GM19372 (cell line): ENCODE data around the gene RNU2-63P.
A peak's percentile ranks its signal among the peaks of the same experiment; 100 is the strongest.
"Not testable (repeated sequence)": the region's sequence is repeated elsewhere in the genome, so short reads cannot be mapped to it uniquely, and the experiment has no call there.

Source experiments
- ATAC-seq: cut with Tn5 transposase; IDR thresholded peaks from one replicate; pipeline ENCODE4 v1.9.1; 2021; ENCODE audit warnings: mild to moderate bottlenecking, low read depth, moderate library complexity; ENCODE audit not compliant: unreplicated experiment

Gene RNU2-63P

DNA sequence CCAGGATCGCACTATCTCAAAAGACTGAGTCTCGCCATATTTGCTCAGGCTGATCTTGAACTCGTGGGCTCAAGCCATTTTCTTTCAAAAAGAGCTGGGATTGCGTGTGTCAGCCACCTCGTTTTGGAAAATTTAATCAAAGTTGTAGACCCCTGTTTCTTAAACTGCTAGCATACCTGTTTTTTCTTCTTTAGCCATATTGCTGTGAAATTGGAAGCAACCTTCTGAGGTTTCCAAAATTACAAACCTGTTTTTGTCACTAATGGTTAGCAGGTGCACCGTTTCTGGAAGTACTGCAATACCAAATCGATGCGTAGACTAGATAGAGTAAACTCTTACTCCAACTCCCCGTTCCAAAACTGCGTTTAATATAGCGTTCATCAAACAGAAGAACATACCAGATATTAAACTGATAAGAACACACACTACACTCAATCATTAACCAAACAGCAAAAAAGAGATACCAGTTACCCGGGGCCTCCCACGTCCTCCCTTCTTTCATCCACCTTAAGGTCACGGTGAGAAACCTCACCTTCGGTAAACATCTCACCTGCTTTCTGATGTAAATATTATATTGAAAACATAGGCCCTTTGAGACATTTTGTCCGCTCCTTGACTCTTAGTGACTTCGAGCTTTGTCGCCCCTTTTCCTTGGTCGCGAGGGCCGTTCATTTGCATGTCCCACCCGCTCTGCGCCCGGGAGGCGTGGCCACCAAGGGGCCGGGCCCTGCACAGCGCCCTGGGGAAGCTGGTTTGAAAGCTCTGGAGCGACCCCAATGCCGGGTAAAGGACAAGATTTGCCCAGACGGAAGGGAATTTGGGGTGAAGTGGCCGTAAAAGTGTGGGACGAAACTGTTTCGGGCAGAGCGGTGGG lies at the start of gene RNU2-63P:
Gene RNU2-63P, minus strand, starts transcription at position 462 of the 874 bp plus-strand sequence.
- ATAC-seq = peak; percentile 78

DNA sequence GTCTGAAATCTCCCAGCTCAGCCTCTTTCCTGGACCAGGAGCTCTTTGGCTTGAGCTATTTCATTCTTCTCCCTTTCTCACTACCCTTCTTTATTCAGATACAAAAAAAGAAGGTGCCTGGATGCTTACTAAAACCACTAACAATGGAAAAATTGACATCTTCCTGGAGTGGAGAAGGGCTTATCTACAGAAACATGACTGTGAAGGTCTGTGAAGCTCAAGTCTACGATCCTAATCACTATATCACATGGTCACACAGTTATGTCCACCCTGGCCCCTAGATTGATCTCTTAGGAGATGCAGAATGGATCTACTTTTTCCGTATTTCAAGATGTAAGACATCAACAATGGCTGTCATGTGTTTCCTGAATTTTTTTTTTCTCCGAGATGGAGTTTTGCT lies 44.9 kb upstream of the RNU2-63P start:
- ATAC-seq = no peak

DNA sequence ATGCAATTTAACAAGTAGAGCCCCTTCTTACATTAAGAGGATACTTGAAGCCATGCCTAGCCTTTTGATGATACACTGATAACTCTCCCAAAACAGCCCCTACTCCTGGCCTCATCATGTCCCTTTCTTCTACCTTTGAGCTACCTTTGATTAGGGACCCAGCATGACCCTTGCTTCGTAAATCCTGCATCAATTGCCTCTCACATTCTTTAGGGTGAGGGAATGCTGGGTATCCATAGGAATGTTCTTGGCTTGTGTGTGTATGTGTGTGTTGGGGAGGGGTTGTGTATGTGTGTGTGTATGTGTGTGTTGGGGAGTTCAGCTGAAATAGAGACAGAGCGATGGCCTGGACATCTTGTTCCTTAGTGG lies 44.5 kb upstream of the RNU2-63P start:
- ATAC-seq = no peak

DNA sequence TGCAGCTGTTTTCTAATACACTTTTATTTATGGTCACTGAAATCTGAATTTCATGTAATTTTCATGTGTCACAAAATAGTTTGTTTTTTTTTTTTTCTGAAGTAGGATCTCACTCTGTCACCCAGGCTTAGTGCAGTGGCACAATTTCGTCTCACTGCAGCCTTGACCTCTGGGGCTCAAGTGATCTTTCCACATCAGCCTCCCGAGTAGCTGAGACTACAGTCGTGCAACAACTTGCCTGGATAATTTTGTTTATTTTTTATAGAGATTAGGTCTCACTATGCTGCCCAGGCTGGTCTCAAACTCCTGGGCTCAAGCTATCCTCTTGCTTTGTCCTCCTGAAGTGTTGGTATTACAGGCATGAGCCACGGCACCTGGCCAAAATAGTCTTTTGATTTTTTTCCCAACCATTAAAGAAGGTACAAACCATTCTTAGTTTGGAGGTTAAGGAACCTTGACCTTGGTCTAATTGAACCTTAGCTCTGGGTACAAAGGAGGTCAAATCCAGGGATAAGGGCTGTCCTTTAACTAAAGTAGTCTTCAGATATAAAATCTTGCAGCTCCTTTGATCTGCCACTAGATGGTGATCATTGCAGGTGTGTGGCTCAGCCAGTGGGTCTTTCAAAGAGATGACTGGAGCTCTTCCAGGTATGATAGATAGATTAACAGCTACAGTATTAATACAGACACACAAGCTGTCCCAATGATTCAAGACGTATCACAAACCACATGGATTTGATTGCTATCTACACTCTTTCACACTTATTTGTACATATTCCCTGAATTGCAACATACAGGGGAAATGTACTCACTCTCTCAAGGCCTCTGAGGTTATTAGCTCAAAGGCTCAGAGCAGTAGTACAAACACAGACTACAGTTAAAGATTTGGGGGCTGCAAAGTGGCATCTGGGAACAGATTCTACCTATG lies 43.9 kb upstream of the RNU2-63P start:
- ATAC-seq = peak; percentile 32

DNA sequence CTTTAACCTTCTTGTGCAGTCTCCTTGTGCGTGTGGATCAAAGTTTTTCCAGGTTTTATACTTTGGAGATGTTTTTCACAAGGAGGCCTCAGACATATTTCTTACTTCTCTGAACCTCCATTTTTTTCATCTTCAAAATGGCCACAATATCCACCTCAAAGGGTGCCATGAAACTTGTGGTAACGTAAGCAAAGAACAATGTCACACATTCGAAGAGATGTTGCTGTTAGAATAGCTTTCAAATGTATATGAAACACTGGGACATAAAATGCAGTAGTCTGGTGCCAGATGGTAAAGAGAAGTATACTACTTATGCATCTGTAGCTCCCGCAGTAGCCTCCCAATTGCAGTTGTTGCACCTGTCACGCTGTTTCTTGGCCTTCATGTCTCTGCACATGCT lies 41.8 kb upstream of the RNU2-63P start:
- no peak for ATAC-seq

DNA sequence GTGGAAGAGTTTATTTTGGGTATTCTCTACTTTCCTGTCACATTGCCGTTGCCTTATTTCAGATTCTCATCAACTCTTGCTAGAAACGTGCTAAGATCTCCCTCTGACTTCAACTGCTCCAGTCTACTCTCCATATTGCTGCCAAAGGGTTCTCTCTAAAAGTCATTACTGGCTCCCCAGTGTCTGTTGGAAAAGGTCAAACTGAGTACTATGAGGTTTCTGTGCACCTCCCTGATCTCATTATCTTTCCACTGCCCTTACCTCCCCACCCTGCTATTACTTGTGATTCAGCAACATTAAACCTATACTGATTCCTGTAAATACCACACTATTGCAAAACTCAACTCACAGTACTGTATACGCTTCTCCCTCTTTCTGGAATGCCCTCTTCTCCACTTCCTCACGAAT lies 41.1 kb upstream of the RNU2-63P start:
- ATAC-seq = no peak

DNA sequence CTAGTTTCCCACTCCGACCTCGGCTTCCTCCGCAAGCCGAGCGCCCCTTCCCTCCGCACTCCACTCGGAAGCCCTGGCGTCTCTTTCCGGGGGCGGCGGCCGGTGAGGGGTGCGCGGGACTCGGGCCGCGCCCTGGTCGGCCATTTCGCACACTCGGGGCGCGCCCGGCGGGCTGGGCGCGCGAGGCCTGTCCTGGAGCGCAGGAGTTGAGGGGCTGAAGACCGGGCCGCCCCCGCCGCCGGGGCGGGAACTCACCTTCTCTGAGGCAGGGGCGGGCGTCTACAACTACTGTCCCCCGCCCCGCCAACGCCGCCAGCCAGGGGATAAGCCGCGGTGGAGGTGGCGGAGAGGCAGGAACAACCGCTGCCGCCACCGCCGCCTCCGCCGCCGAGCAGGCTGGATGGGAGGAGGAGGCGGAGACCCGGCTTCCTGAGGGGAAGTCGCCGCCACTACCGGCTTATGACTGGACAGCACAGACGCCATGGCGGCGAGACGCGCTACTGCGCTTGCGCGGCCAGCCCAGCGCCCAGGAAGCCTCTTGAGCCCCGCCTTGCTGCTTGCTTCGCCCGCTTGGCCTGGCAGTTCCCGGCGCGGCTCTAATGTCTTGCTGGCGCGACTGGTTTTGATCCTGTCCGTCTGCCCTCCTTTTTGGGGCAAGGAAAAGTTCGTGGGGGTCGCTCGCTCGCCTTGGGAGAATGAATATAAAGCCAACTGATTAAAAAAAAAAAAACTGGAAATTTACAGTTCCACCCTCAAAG lies 39.2 kb upstream of the RNU2-63P start, which contains the start of gene KRCC1:
Gene KRCC1, minus strand, starts transcription at position 413 of the 758 bp plus-strand sequence. CDS start 27,220 bp downstream, outside the sequence.
- peak; percentile 94 for ATAC-seq

DNA sequence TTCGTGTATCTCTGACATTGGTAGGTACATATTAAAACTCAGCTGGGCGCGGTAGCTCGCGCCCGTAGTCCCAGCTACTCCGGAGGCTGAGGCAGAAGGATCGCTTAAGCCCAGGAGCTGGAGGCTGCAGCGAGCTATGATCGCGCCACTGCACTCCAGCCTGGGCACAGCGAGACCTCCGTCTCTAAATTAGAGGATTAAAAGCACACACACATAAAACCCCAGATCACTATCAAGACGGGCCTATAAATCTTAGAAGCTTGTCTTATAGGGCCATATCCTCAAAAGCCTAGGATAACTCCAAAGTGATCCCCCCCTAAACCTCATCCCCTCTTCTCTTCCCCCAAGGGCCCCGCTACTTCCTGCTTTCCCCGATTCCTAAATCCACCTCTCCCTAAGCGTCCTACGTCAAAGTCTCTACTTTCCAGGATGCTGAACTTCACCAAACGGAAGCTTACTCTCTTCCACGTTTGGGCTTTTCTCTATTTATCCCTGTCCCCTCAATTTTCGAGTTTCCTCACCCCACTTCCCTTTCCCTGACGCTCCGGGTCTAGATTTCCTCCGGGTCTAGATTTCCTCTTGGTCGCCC lies 38.5 kb upstream of the RNU2-63P start:
- no peak for ATAC-seq

DNA sequence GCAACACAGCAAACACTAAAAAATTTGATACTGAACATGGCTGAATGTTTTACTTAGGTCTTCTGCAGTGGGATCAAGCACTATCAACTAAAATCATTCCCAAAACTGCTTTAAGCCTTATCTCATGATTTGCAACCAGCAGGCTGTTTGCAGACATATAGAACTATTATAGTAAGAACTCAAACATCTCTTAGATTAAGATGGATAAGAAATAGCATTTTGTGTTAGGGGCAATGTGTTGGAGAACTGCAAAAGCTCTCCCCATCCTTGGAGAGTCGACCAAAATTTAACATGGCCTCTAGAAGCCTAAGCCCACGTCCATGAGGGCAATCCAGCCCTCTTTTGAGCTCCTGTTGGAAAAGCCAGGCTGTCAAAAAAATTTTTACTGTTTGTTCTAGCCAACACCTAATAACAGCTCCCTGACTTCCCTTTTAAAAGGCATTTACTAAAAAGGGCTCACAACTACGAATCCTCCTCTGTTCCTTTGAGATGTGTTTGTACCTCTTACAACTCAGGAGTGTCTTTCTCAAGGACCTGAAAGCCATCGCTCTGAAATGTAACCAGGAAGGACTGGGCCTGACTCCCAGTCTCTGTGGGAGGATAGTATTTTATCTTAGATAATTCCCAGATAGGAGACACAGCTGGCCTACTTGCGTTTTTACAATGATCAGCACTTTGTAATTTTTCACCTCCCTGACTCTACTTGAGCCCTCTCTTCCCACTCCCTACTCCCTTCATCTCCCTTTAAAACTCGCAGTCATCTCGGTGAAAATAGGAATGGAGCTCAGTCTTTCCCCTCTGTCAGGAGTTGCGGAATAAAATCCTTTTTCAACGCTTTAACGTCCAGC lies 37.8 kb upstream of the RNU2-63P start:
- no peak for ATAC-seq

DNA sequence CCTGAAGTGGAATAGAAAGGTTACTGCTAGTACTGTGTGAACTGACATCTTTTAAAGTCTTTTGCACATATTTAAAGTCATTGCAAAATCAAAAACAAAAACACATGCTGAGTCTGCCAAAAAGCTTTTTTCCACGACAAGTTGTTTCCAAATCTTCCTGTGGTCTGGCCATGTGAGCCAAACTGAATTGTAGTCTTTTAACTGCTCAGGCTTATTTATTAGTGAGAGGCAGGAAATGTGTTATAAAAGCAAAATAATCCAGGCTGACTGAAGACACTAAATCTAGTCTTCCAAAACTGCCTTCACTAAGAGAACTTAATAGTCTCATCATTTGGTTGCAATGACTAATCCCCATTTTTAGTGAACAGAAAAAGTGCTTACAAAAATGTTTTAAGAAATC lies 36.9 kb upstream of the RNU2-63P start:
- ATAC-seq = no peak

DNA sequence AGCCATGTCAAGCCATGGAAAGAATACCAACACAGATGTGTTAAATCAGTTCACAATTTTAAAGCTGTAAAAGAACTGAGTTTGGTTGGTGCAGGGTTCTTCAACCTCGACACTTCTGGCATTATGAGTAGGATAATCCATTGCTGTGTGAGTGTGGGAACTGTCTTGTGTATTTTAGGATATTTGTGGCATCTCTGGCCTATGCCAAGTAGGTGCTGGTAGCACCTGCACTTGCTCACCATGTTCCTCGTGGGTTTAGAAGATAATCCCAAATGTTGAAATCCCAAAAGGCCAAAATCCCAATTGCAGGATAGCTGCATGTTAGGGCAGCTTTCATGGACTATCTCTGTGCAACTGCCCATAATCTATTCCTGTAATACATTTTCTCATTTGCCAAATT lies 35.4 kb upstream of the RNU2-63P start:
- ATAC-seq = no peak

DNA sequence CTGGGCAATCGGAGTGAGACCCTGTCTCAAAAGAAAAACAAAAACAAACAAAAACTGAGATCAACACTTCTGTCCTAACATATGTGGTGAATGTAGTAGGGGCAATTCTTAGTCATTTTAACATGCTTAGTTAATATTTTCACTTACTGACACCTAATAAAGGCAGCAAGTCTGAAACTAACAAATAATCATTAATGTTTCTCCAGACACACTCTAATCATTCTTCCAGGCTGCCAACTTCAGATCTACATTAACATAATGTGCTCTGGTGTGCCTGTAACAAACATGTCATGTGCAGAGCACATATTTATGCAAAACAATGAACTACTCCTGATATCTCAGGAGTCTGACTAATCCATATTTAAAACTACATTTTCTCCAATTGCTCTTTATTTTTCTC lies 33.3 kb upstream of the RNU2-63P start:
- no peak for ATAC-seq

DNA sequence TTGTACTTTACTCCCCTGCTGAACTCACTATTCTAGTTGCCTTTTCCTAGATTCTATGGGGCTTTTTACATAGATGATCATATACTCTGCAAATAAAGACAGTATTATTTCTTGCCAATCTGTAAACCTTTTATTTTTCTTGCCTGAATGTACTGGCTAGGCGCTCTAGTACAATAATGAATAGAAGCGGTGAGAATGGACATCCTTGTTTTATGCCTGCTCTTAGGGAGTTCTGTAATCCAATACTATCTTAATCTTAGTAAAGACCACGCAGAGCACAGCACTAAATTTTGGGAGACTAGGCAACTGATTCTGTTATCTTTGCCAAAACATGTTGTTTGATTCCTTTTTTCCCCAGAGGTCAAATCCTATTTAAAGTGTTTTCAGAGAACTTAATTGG lies 32.2 kb upstream of the RNU2-63P start:
- ATAC-seq = no peak

DNA sequence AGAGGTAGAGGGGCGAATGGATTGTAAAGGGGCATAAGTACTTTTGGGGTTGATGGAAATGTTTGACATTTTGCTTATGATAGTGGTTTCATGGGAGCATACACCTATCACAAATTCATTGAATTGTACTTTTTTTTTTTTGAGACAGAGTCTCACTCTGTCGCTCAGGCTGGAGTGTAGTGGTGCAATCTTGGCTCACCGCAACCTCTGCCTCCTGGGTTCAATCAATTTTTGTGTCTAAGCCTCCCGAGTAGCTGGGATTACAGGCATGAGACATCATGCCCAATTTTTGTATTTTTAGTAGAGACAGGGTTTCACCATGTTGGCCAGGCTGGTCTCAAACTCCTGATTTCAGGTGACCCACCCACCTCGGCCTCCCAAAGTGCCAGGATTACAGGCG lies 29.2 kb upstream of the RNU2-63P start:
- ATAC-seq = not testable (repeated sequence)

DNA sequence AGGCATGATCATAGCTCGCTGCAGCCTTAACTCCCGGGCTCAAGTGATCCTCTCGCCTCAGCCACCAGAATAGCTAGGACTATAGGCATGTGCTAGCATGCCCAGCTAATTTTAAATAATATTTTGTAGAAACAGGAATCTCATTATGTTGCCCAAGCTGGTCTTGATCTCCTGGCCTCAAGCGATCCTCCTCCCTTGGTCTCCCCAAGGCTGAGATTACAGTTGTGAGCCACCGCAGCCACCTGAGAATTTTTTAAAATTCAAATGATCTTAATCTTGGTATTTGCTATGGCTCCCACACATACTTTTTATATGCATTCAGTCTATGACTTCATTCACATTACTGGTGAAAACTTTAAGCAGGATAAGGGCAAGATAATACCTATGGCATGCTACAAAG lies 26.1 kb upstream of the RNU2-63P start:
- no peak for ATAC-seq

DNA sequence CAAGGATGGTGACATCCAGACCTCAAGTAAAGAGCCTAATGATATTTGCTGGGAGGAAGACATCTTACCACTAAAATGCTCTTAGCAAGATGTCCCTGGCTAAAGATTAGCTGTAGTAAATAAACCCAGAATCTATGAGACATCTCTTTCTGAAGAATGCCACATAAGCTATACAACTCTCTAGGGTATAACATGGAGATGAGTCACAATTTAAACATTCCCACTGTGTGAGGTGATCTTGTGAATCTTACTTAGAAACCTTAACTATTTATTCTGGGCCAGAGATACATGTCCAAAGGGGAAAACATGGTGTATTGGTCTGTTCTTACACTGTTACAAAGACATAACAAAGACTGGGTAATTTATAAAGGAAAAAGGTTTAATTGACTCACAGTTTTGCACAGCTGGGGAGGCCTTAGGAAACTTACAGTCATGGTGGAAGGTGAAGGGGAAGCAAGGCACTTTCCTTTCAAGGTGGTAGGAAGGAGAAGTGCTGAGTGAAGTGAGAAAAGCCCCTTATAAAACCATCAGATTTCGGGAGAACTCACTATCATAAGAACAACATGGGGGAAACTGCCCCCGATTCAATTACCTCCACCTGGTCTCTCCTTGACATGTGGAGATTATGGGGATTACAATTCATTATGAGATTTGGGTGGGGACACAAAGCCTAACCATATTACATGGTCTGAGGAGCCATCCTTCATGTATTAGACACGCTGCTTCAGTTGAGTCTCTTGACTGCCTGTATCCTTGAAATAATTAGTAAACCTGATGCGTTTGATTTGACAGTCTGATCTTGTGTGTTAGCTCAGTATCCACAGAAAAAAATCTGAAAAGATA lies 22.1 kb upstream of the RNU2-63P start:
- no peak for ATAC-seq

DNA sequence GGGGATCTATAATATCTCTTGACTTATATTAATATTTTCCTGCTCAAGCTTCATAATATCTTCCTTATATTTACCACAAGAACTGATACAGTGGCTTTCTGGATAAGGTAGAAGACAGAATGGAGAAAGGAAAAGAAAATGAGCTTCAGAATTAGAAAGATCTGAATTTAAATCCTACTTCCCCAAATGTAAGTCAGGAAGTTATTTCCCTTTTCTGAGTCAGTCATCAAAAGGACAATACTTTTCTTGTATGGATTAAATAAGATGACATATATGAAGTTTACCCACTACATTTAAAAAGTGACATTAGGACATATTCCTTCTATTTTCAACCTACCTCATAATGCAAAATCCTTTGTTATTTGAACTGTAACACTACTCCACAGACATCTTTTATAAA lies 20.3 kb upstream of the RNU2-63P start:
- no peak for ATAC-seq

DNA sequence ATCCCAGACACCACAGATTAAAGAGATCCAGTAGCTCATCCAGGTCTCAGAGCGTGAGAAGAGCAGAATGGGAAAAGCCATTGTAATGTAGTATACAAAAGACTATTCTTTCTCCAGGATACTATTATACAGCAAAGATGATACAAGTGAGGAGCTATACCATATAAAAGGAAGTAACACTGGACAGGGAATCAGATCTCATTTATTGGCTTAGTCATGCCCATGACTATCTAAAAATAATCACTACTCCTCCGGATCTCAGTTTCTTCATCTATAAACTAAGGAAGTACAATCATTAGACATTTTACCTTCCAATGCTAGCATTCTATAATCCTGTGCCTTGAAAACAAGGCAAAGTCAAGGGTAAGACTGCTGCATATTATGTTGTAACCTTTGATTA lies 19.8 kb upstream of the RNU2-63P start:
- no peak for ATAC-seq
